H1 (cell line): ENCODE data around the gene NOL3. TPM values are rescaled to one million over a fixed set of nuclear protein-coding genes. Genes with fewer than 3 reads are reported as not detected.

Source experiments
- CTCF ChIA-PET: fragments of 300-600 bp; sonication (Branson Sonifier 250); formaldehyde crosslinking; loops from one replicate; lab custom pipeline; 2021; ENCODE audit not compliant: partially characterized antibody; lab: Charles Lee
- POLR2A ChIA-PET: fragments of 300-600 bp; sonication (Branson Sonifier 250); formaldehyde crosslinking; loops from one replicate; lab custom pipeline; 2021; ENCODE audit warnings: inconsistent platforms; ENCODE audit not compliant: partially characterized antibody; lab: Charles Lee
- DNase-seq, 2 experiments: peaks; one replicate each; pipeline versions ENCODE4 v3.0.0 to v3.0.0-alpha.2; 2010 to 2022; ENCODE audit warnings: low spot score in 2 of 2, low read depth in 1 of 2, mixed read lengths in 1 of 2
- FAIRE-seq: peaks from 2 replicates; lab custom pipeline; 2011; peaks lifted over from hg19 to GRCh38; lab: Jason Lieb, UNC
- H2AFZ ChIP-seq: 2 replicates; pipeline ENCODE4 v1.8.1; 2012; ENCODE audit warnings: low read length, inconsistent platforms
- H2AK5ac ChIP-seq: 2 replicates; pipeline ENCODE4 v1.6.1; 2013; ENCODE audit warnings: low read depth, low read length
- H2BK120ac ChIP-seq: replicated peaks from 2 replicates; pipeline ENCODE3; 2013; ENCODE audit warnings: low read depth, low read length, inconsistent platforms
- H2BK12ac ChIP-seq: 2 replicates; pipeline ENCODE4 v1.6.1; 2013; ENCODE audit warnings: low read depth, low read length
- H2BK15ac ChIP-seq: 2 replicates; pipeline ENCODE4 v1.6.1; 2013; ENCODE audit warnings: low read length
- H2BK20ac ChIP-seq: 2 replicates; pipeline ENCODE4 v1.6.1; 2013; ENCODE audit warnings: low read length
- H2BK5ac ChIP-seq: 2 replicates; pipeline ENCODE4 v1.6.1; 2013; ENCODE audit warnings: low read depth, low read length
- H3K14ac ChIP-seq: 2 replicates; pipeline ENCODE4 v1.6.1; 2013; ENCODE audit warnings: inconsistent platforms; ENCODE audit not compliant: insufficient read length
- H3K18ac ChIP-seq: 2 replicates; pipeline ENCODE4 v1.6.1; 2013; ENCODE audit warnings: low read length; ENCODE audit errors: extremely low read depth
- H3K23ac ChIP-seq: 2 replicates; pipeline ENCODE4 v1.6.1; 2013; ENCODE audit warnings: inconsistent platforms; ENCODE audit not compliant: insufficient read length
- H3K23me2 ChIP-seq: 2 replicates; pipeline ENCODE4 v1.6.1; 2013; ENCODE audit warnings: low read depth, low read length
- H3K27ac ChIP-seq: 2 replicates; pipeline ENCODE4 v1.6.1; 2011; ENCODE audit warnings: low read depth, low read length, inconsistent platforms
- H3K27me3 ChIP-seq, 4 experiments: replicated peaks in 1 of 4; 1 replicate in 1 of 4; 2 replicates in 3 of 4; pipeline versions ENCODE4 v1.6.1 to v1.8.1; 2011 to 2013; ENCODE audit warnings: low read length in 3 of 4, mild to moderate bottlenecking in 3 of 4, inconsistent platforms in 2 of 4, mixed read lengths in 2 of 4, moderate library complexity in 1 of 4; ENCODE audit not compliant: control insufficient read depth in 3 of 4, insufficient read depth in 3 of 4; ENCODE audit errors: extremely low read depth in 1 of 4
- H3K36me3 ChIP-seq, 4 experiments: 2 replicates each; pipeline versions ENCODE4 v1.6.1 to v1.8.1; 2011 to 2013; ENCODE audit warnings: mild to moderate bottlenecking in 4 of 4, low read length in 3 of 4, moderate library complexity in 2 of 4, control low read depth in 1 of 4, inconsistent platforms in 1 of 4; ENCODE audit not compliant: insufficient read depth in 4 of 4, control insufficient read depth in 2 of 4
- H3K4ac ChIP-seq: replicated peaks from 2 replicates; pipeline ENCODE3; 2013; ENCODE audit warnings: low read length, low read depth, mixed read lengths, inconsistent platforms; ENCODE audit not compliant: insufficient read length
- H3K4me1 ChIP-seq, 4 experiments: replicated peaks in 1 of 4; 1 replicate in 1 of 4; 2 replicates in 3 of 4; pipeline versions ENCODE4 v1.6.1 to v1.8.1; 2011 to 2013; ENCODE audit warnings: low read length in 3 of 4, inconsistent platforms in 2 of 4, mixed read lengths in 1 of 4; ENCODE audit not compliant: insufficient read depth in 4 of 4, control insufficient read depth in 3 of 4
- H3K4me2 ChIP-seq, 2 experiments: 2 replicates each; pipeline versions ENCODE4 v1.6.1 to v1.8.1; 2011 to 2013; ENCODE audit warnings: low read depth in 2 of 2, low read length in 2 of 2, control low read depth in 1 of 2, inconsistent platforms in 1 of 2, mild to moderate bottlenecking in 1 of 2; ENCODE audit not compliant: insufficient read depth in 1 of 2
- H3K4me3 ChIP-seq, 4 experiments: fragments of 200-600, 300-600 bp in 1 of 4; sonication (generic), shearing (Covaris generic), sonication (Bioruptor Twin) in 1 of 4; 2 replicates each; pipeline versions ENCODE4 v1.5.1 to v1.8.1; 2011 to 2016; ENCODE audit warnings: low read length in 4 of 4, low read depth in 3 of 4, control low read depth in 2 of 4, inconsistent platforms in 2 of 4, mild to moderate bottlenecking in 2 of 4, mixed read lengths in 1 of 4, moderate library complexity in 1 of 4; ENCODE audit not compliant: insufficient read depth in 2 of 4; ENCODE audit errors: extremely low read depth in 1 of 4
- H3K56ac ChIP-seq: replicated peaks from 2 replicates; pipeline ENCODE3; 2013; ENCODE audit warnings: low read depth, mild to moderate bottlenecking, mixed read lengths, low read length, inconsistent platforms; ENCODE audit not compliant: insufficient read length
- H3K79me1 ChIP-seq: 2 replicates; pipeline ENCODE4 v1.6.1; 2013; ENCODE audit warnings: low read depth, low read length, control low read depth
- H3K79me2 ChIP-seq, 2 experiments: 2 replicates each; pipeline versions ENCODE4 v1.6.1 to v1.8.1; 2012 to 2013; ENCODE audit warnings: low read length in 2 of 2, mild to moderate bottlenecking in 2 of 2, inconsistent platforms in 1 of 2; ENCODE audit not compliant: insufficient read depth in 2 of 2, control insufficient read depth in 1 of 2
- H3K9ac ChIP-seq, 4 experiments: replicated peaks in 1 of 4; 1 replicate in 1 of 4; 2 replicates in 3 of 4; pipeline versions ENCODE4 v1.6.1 to v1.8.1; 2011 to 2013; ENCODE audit warnings: low read depth in 3 of 4, low read length in 3 of 4, control low read depth in 2 of 4, mild to moderate bottlenecking in 2 of 4, moderate library complexity in 2 of 4, inconsistent platforms in 1 of 4; ENCODE audit errors: extremely low read depth in 1 of 4
- H3K9me3 ChIP-seq, 2 experiments: 2 replicates each; pipeline versions ENCODE4 v1.6.1 to v1.8.1; 2012 to 2013; ENCODE audit warnings: mild to moderate bottlenecking in 2 of 2, moderate library complexity in 2 of 2, control low read depth in 1 of 2, inconsistent platforms in 1 of 2, low read depth in 1 of 2, low read length in 1 of 2, mixed read lengths in 1 of 2; ENCODE audit not compliant: insufficient read depth in 2 of 2
- H4K20me1 ChIP-seq, 2 experiments: replicated peaks in 1 of 2; 2 replicates each; pipeline versions ENCODE3 to v1.8.1; 2011 to 2013; ENCODE audit warnings: inconsistent platforms in 2 of 2, low read length in 2 of 2, mild to moderate bottlenecking in 1 of 2; ENCODE audit not compliant: insufficient read depth in 2 of 2, control insufficient read depth in 1 of 2
- H4K5ac ChIP-seq: 2 replicates; pipeline ENCODE4 v1.6.1; 2013; ENCODE audit warnings: low read length, low read depth, mixed read lengths, inconsistent platforms; ENCODE audit not compliant: insufficient read length
- H4K8ac ChIP-seq: 2 replicates; pipeline ENCODE4 v1.8.0; 2013; ENCODE audit warnings: mild to moderate bottlenecking, moderate library complexity, low read length, inconsistent platforms; ENCODE audit not compliant: insufficient read depth; ENCODE audit errors: extremely low read depth
- H4K91ac ChIP-seq: replicated peaks from 2 replicates; pipeline ENCODE3; 2013; ENCODE audit warnings: low read length, mixed read lengths, inconsistent platforms; ENCODE audit not compliant: insufficient read length
- CEBPB ChIP-seq: IDR thresholded peaks from 2 replicates; pipeline ENCODE4 v1.6.1; 2012; ENCODE audit warnings: low read depth, low read length
- CTCF ChIP-seq, 3 experiments: IDR thresholded peaks; 1 replicate in 2 of 3; 2 replicates in 1 of 3; pipeline versions ENCODE4 v1.5.1 to v1.6.1; 2011; ENCODE audit warnings: low read length in 3 of 3, mild to moderate bottlenecking in 3 of 3, inconsistent platforms in 2 of 3, low read depth in 1 of 3, moderate library complexity in 1 of 3; ENCODE audit not compliant: insufficient read depth in 1 of 3; ENCODE audit errors: control extremely low read depth in 1 of 3
- MAX ChIP-seq: IDR thresholded peaks from 2 replicates; pipeline ENCODE4 v1.6.1; 2012; ENCODE audit warnings: inconsistent platforms
- WGBS, 2 experiments: shearing (Covaris generic) in 1 of 2; methylation state at CpG; one replicate each; pipeline versions ENCODE4 v1.1.6 to v1.1.7; 2013 to 2015; ENCODE audit warnings: low lambda C conversion rate in 2 of 2, mixed read lengths in 2 of 2, inconsistent platforms in 1 of 2, low coverage in 1 of 2, missing lambda C conversion rate in 1 of 2; ENCODE audit not compliant: insufficient replicate concordance in 2 of 2, insufficient coverage in 1 of 2, insufficient read length in 1 of 2; ENCODE audit errors: extremely low coverage in 1 of 2, missing lambda C conversion rate in 1 of 2; 5-methylcytosine and 5-hydroxymethylcytosine counted together
- polyA plus RNA-seq, 7 experiments: library from polyadenylated mRNA; depleted of rRNA in 3 of 7; stranded (reverse) in 5 of 7; unstranded in 2 of 7; fragments of >200 nt in 5 of 7; fragments of 200-250 nt in 2 of 7; gene quantifications; 1 replicate in 5 of 7; 2 replicates in 1 of 7; 4 replicates in 1 of 7; pipeline versions ENCODE4 v1.2.1 to v1.2.3, GENCODE V29; 2011 to 2013; ENCODE audit warnings: missing spikeins in 2 of 7, mixed read lengths in 2 of 7
- total RNA-seq: library from RNA; stranded (reverse); fragmentation: NEBNext Ultra II Directional; extraction: Animal tissue kit (Norgen Biotek cat#: 25700); gene quantifications from 2 replicates; pipeline ENCODE4 v1.2.1, GENCODE V29; 2021

NOL3 gene
- total and polyA plus RNA-seq, 2 of the 8 experiments (the other 6 are each of a cell fraction or from before 2014, with no cell fraction given), result 2.2 to 4.6 TPM

- TF ChIP-seq MAX (0 out of 2 replicates have a peak, but pooled peaks have one; percentile 15), CTCF (IDR thresholded peaks at IDR 0.05; ENCODE audit: control extremely low read depth in 1 of 3, insufficient read depth in 1 of 3, low read depth in 1 of 3, low read length in 3 of 3) (peak; percentile 39 to 67 (median 43); a peak in 3 of 4 replicates), CEBPB (no peak)
- TF ChIP-seq, all 59 proteins: peak for 2
- 94% methylated on average over 13 of the region's 13 CpGs; no CpG with 5 or more reads in 1 of the 2 experiments for WGBS, 2 experiments
- Histone ChIP-seq H3K4ac (no peak overlapping the region), H3K27me3 (peaks cover 20 to 44% (median 39%) of the 10 kb centered on the region in 4 experiments), H3K56ac (no peak overlapping the region), H3K23ac (no peak overlapping the region), H2AK5ac (no peak overlapping the region), H2BK12ac (no peak overlapping the region), H3K4me1 (peaks cover 0 to 15% (median 14%) of the 10 kb centered on the region in 4 experiments; a peak in 5 of 7 replicates), H3K9ac (no peak overlapping the region), H3K79me2 (peaks cover 0 to 5% of the 10 kb centered on the region in 2 experiments; a peak in 1 of 4 replicates), H4K20me1 (peaks cover 7 to 27% of the 10 kb centered on the region in 2 experiments), H4K8ac (no peak overlapping the region; the same call in 1 of the 2 replicates), H4K91ac (no peak overlapping the region), H3K27ac (no peak overlapping the region), H2BK15ac (no peak overlapping the region), H3K9me3 (no peaks in the 10 kb centered on the region), H3K18ac (no peak overlapping the region), H3K4me2 (no peak overlapping the region; a peak in 1 of 4 replicates), H3K4me3 (no peak overlapping the region), H3K23me2 (peaks cover 14% of the 10 kb centered on the region), H3K14ac (no peak overlapping the region), H4K5ac (no peak overlapping the region), H3K79me1 (no peaks in the 10 kb centered on the region), H2AFZ (no peak overlapping the region), H2BK120ac (no peak overlapping the region), H2BK20ac (no peak overlapping the region), H2BK5ac (no peak overlapping the region), H3K36me3 (no peaks in the 10 kb centered on the region; a peak in 1 of 8 replicates)
- FAIRE-seq (no peak), DNase-seq (no peak)
- ChIA-PET CTCF (interaction anchor here (0.8 to 13.1 kb wide), 11 partner anchors 7 to 299 kb away, joined by 3 to 151 read pairs (median 3); partner anchors contain the start of genes CDH16, E2F4, EXOC3L1 and HSF4), POLR2A (interaction anchor here (7.3 kb wide), 1 partner anchor 17 kb away, joined by 59 read pairs; the partner anchor contains the start of genes FBXL8, HSF4 and TRADD)
Measured at GRCh38 chr16:67179421-67180080, 9.2 kb downstream of the NOL3 start.
